HEK293 (cell line): ENCODE results near the gene SCNN1A.

Experiments
- CTCF ChIA-PET: fragments of 350-600 bp; formaldehyde crosslinking; extraction: SDS; loops from one replicate; lab custom pipeline; 2021; ENCODE audit warnings: antibody characterized with exemption; lab: Yijun Ruan, JAX
- POLR2A ChIA-PET: fragments of 300-600 bp; formaldehyde crosslinking; extraction: SDS; loops from one replicate; lab custom pipeline; 2020; ENCODE audit warnings: antibody characterized with exemption, inconsistent platforms; lab: Yijun Ruan, JAX
- H3K27ac ChIP-seq: fragments of 200-500 bp; sonication (Bioruptor generic); 2 replicates; pipeline ENCODE4 v1.5.1; 2014; ENCODE audit warnings: low read depth, low read length, control low read depth, inconsistent platforms; ENCODE audit errors: extremely low read depth
- H3K36me3 ChIP-seq, 2 experiments: fragments of 200-500 bp in 1 of 2; sonication (Bioruptor generic) in 1 of 2; 1 replicate in 1 of 2; 2 replicates in 1 of 2; pipeline ENCODE4 v1.5.1; 2014 to 2017; ENCODE audit warnings: inconsistent platforms in 2 of 2, low read length in 2 of 2; ENCODE audit not compliant: control insufficient read depth in 2 of 2, insufficient read depth in 1 of 2
- H3K4me1 ChIP-seq: fragments of 200-500 bp; sonication (Bioruptor generic); 2 replicates; pipeline ENCODE4 v1.5.1; 2014; ENCODE audit warnings: mild to moderate bottlenecking, low read length, inconsistent platforms; ENCODE audit not compliant: control insufficient read depth, insufficient read depth
- H3K4me3 ChIP-seq: 2 replicates; pipeline ENCODE4 v1.5.1; 2011; ENCODE audit warnings: low read depth, mild to moderate bottlenecking, control low read depth, low read length, moderate library complexity
- H3K9me3 ChIP-seq: fragments of 200-500 bp; sonication (Bioruptor generic); 2 replicates; pipeline ENCODE4 v1.5.1; 2014; ENCODE audit warnings: low read depth, low read length, inconsistent platforms; ENCODE audit not compliant: control insufficient read depth, insufficient read depth
- KLF7 ChIP-seq: fragments of 450-650 bp; formaldehyde crosslinking; IDR thresholded peaks from 2 replicates; pipeline ENCODE4 v1.5.1; 2016; ENCODE audit warnings: missing biosample characterization, missing genetic modification characterization, borderline replicate concordance
- TSHZ1 ChIP-seq: fragments of 450-650 bp; formaldehyde crosslinking; IDR thresholded peaks from 2 replicates; pipeline ENCODE4 v1.5.1; 2016; ENCODE audit warnings: missing biosample characterization, missing genetic modification characterization, borderline replicate concordance
- ZBTB1 ChIP-seq: fragments of 450-650 bp; formaldehyde crosslinking; IDR thresholded peaks from 2 replicates; pipeline ENCODE4 v1.5.1; 2016; ENCODE audit warnings: missing biosample characterization, missing genetic modification characterization
- ZBTB49 ChIP-seq: fragments of 450-650 bp; formaldehyde crosslinking; IDR thresholded peaks from 2 replicates; pipeline ENCODE4 v1.5.1; 2016; ENCODE audit warnings: missing biosample characterization, missing genetic modification characterization, low read depth
- ZNF146 ChIP-seq: fragments of 450-650 bp; formaldehyde crosslinking; IDR thresholded peaks from 2 replicates; pipeline ENCODE4 v1.5.1; 2016; ENCODE audit warnings: missing biosample characterization, missing genetic modification characterization
- ZNF248 ChIP-seq: fragments of 450-650 bp; formaldehyde crosslinking; IDR thresholded peaks from 2 replicates; pipeline ENCODE4 v1.5.1; 2017; ENCODE audit warnings: missing biosample characterization, missing genetic modification characterization
- ZNF311 ChIP-seq: fragments of 450-650 bp; formaldehyde crosslinking; IDR thresholded peaks from 2 replicates; pipeline ENCODE4 v1.5.1; 2017; ENCODE audit warnings: missing biosample characterization, missing genetic modification characterization, borderline replicate concordance
- ZNF510 ChIP-seq: fragments of 450-650 bp; formaldehyde crosslinking; IDR thresholded peaks from 2 replicates; pipeline ENCODE4 v1.5.1; 2018; ENCODE audit warnings: mild to moderate bottlenecking, missing genetic modification characterization, missing biosample characterization; ENCODE audit not compliant: insufficient replicate concordance
- ZNF555 ChIP-seq: fragments of 450-650 bp; formaldehyde crosslinking; conservative IDR thresholded peaks from 2 replicates; pipeline ENCODE4 v1.5.1; 2017; ENCODE audit warnings: missing biosample characterization, mild to moderate bottlenecking, missing genetic modification characterization, inconsistent platforms
- TF ChIP-seq, protein P1 (sequence below): fragments of 450-650 bp; formaldehyde crosslinking; IDR thresholded peaks from 2 replicates; pipeline ENCODE4 v1.5.1; 2016; ENCODE audit warnings: missing biosample characterization, missing genetic modification characterization

Gene SCNN1A

GRCh38 chr12:6382371-6382770, 7.0 kb upstream of the SCNN1A start:
- ChIA-PET POLR2A (no interaction called here), CTCF (interaction anchor here (0.5 to 1.0 kb wide), 5 partner anchors 47 to 156 kb away, joined by 3 to 4 read pairs (median 3); no protein-coding TSS in a partner anchor)
- no peaks in the 10 kb centered on the region for H3K9me3 ChIP-seq
- TF ChIP-seq TSHZ1 (tag by site-specific recombination): no peak
- no peak for TF ChIP-seq ZBTB49 (tag by site-specific recombination)
- no peak for TF ChIP-seq ZBTB1
- TF ChIP-seq, protein P1, sequence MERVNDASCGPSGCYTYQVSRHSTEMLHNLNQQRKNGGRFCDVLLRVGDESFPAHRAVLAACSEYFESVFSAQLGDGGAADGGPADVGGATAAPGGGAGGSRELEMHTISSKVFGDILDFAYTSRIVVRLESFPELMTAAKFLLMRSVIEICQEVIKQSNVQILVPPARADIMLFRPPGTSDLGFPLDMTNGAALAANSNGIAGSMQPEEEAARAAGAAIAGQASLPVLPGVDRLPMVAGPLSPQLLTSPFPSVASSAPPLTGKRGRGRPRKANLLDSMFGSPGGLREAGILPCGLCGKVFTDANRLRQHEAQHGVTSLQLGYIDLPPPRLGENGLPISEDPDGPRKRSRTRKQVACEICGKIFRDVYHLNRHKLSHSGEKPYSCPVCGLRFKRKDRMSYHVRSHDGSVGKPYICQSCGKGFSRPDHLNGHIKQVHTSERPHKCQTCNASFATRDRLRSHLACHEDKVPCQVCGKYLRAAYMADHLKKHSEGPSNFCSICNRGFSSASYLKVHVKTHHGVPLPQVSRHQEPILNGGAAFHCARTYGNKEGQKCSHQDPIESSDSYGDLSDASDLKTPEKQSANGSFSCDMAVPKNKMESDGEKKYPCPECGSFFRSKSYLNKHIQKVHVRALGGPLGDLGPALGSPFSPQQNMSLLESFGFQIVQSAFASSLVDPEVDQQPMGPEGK: no peak
- no peak for TF ChIP-seq ZNF510 (tag by site-specific recombination)
- TF ChIP-seq ZNF146 (tag by site-specific recombination): no peak
- no peaks in the 10 kb centered on the region for H3K36me3 ChIP-seq
- no peak overlapping the region for H3K27ac ChIP-seq
- no peaks in the 10 kb centered on the region for H3K4me1 ChIP-seq
- H3K4me3 ChIP-seq: no peak overlapping the region

DNA sequence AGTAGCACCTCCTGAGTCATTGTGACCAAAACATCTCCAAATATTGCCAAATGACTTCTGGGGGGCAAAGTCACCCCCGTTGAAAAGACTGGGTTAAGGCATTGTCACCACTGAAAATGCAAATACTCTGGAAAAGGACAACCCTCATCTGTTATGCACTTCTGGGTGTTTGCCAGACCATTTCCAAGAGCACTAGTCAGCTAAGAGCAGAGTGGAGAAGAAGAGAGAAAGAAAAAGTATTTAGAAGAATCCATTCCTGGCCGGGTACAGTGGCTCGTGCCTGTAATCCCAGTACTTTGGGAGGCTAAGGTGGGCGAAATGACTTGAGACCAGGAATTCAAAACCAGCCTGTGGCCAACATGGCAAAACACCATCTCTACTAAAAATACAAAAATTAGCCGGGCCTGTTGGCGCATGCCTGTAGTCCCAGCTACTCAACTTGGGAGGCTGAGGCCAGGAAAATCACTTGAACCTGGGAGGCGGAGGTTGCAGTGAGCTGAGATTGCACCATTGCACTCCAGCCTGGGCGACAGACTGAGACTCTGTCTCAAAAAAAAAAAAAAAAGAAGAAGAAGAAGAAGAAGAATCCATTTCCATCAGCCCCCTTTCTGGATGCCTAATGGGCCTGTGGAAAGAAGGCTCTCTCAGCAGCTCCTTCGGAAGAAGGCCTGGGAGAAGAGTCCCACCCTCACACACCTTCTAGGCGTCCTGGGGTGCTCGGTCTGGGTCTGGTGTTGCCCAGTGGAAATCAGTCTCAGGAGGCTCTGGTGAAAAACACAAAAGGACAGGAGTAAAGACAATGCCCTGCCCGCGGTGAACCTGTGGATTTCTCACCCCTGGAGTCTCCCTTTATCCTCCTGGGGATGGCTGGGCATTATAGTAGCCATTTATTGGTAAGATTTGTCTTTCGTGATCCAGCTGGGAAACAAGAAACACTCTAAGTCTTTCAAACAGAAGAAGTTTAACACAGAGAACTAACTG, 5.1 kb upstream of the SCNN1A start:
- Histone ChIP-seq H3K27ac (no peak overlapping the region), H3K4me3 (no peak overlapping the region), H3K36me3 (no peaks in the 10 kb centered on the region), H3K9me3 (no peaks in the 10 kb centered on the region), H3K4me1 (peaks cover 6% of the 10 kb centered on the region)
- ChIA-PET CTCF (interaction anchor here (1.0 kb wide), 1 partner anchor 85 kb away, joined by 3 read pairs; no protein-coding TSS in a partner anchor), POLR2A (no interaction called here)
- TF ChIP-seq ZNF248: no peak
- TF ChIP-seq ZNF555 (tag by site-specific recombination): no peak
- no peak for TF ChIP-seq ZNF311 (tag by site-specific recombination)
- no peak for TF ChIP-seq KLF7 (tag by site-specific recombination)
